IgD-negative memory B cell (primary cell): ENCODE data around the gene PRKCE. TPM values are rescaled to one million over a fixed set of nuclear protein-coding genes. Genes with fewer than 3 reads are reported as not detected.

ENCODE experiments used
- H3K27ac Mint-ChIP-seq, 3 donors: one replicate each; pipeline ENCODE4 v1.8.0; 2020 to 2022; ENCODE audit warnings: mild to moderate bottlenecking in 3 of 3, mixed read lengths in 3 of 3, moderate library complexity in 1 of 3
- H3K27me3 Mint-ChIP-seq: one replicate; pipeline ENCODE4 v1.8.0; 2021; ENCODE audit warnings: mixed read lengths
- H3K36me3 Mint-ChIP-seq: one replicate; pipeline ENCODE4 v1.8.0; 2020; ENCODE audit warnings: mild to moderate bottlenecking, mixed read lengths
- H3K4me1 Mint-ChIP-seq, 3 donors: one replicate each; pipeline ENCODE4 v1.8.0; 2020 to 2022; ENCODE audit warnings: mixed read lengths in 3 of 3, mild to moderate bottlenecking in 1 of 3
- H3K4me3 Mint-ChIP-seq, 4 donors: one replicate each; pipeline ENCODE4 v1.8.0; 2020 to 2022; ENCODE audit warnings: mild to moderate bottlenecking in 4 of 4, mixed read lengths in 4 of 4, moderate library complexity in 3 of 4
- H3K9me3 Mint-ChIP-seq, 3 donors: one replicate each; pipeline ENCODE4 v1.8.0; 2020 to 2021; ENCODE audit warnings: mixed read lengths in 3 of 3, mild to moderate bottlenecking in 1 of 3
- polyA plus RNA-seq: library from polyadenylated mRNA; unstranded; fragments of 300-500 nt; fragmentation: Illumina TruSeq; gene quantifications from one replicate; pipeline ENCODE4 v1.2.3, GENCODE V29; 2021

The PRKCE gene
- polyA plus RNA-seq, 1 donor from 2014 or later: 12.7 TPM

DNA sequence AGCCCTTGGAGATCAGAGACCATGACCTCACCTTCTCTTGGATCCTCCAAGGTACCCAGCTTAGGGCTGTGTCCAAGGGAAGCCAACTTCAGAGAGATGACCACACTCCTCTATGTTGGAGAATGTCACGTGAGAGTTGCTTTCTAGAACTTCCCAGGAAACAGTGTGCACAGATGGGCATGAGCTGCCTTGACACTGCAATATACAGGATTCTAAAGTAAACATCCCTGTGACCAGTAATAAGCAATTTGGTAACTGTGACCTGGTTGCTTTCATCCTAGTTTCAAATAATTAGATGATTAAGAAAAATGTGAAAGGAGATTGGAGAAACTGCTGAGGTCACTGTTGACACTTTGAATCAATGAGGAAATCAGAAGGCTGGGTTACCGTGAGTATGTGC lies 464.7 kb downstream of the PRKCE start:
- no peaks in the 10 kb centered on the region for H3K9me3 Mint-ChIP-seq
- H3K36me3 Mint-ChIP-seq: peaks cover 26% of the 10 kb centered on the region

DNA sequence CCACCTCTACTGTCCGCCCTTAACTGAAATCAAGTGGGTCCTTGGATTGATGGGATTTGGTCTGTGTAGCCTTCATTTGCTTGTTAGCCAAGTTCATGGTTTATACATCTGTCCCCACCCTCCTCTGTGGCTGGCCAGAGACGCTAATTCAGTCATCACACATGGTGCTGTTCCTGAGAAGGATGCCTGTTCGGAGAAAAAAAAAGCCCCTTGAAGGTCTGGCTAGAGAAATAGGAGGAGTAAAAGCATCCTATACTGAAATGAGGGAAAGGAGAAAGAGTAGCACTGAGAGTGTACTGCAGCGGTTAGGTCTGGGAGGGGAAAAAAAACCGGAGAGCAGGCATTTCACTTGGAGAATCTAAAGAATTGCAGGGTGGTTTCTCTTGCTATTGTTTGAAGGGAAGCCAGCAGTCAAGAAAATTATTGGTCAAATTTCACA lies 465.1 kb downstream of the PRKCE start:
- Mint-ChIP-seq H3K36me3 (peaks cover 26% of the 10 kb centered on the region), H3K9me3 (no peaks in the 10 kb centered on the region), H3K27ac (no peak overlapping the region), H3K4me1 (no peaks in the 10 kb centered on the region), H3K4me3 (peak overlapping the region in 1 of 4 donors; percentile 17), H3K27me3 (peaks cover 1% of the 10 kb centered on the region)

More for the DNA sequence above, 464.7 kb downstream of the PRKCE start:
- Mint-ChIP-seq H3K27ac (no peak overlapping the region), H3K4me3 (no peak overlapping the region), H3K4me1 (no peaks in the 10 kb centered on the region), H3K27me3 (peaks cover 1% of the 10 kb centered on the region)

DNA sequence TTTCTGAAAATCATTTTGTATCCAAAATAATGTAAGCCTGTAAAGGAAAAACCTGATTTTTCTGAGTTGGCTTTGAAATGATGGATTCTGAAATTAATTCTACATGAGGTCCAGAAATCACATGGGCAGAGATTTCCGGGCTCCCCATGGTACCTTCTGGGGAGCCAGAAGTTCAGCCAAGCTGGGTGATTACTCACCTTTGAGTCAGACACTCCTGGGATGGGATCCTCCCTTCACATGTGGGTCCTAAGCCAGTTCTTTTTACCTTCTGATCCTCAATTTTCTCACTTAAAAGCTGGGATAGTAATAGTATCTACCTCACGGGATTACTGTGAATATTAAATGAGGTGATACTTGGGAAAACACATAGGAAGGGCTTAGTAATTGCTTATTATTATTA lies 465.9 kb downstream of the PRKCE start:
- Mint-ChIP-seq H3K9me3 (no peaks in the 10 kb centered on the region), H3K27ac (no peak overlapping the region), H3K4me1 (no peaks in the 10 kb centered on the region), H3K4me3 (no peak overlapping the region), H3K27me3 (peaks cover 1% of the 10 kb centered on the region), H3K36me3 (peaks cover 23% of the 10 kb centered on the region)

DNA sequence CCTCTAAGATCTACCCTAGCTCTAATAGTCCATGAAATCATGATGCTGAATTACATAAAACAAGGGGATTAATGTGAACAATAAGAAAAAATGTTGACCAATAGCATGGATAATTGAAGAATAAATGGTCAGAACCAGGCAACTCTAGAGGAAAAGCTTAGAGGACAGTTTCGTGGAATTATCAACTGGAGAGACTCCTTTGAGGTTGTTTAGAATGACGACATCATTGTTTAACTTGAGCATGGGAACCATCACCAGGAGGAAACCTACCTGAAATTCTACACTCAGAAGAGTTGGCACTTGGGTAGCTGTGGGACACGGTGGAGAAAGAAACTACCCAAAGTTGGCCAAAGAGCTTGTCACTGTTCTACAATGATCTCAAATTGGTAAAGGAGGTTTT lies 466.5 kb downstream of the PRKCE start:
- Mint-ChIP-seq H3K27me3 (peaks cover 1% of the 10 kb centered on the region), H3K27ac (no peak overlapping the region), H3K4me1 (no peaks in the 10 kb centered on the region), H3K36me3 (peaks cover 19% of the 10 kb centered on the region), H3K9me3 (no peaks in the 10 kb centered on the region), H3K4me3 (no peak overlapping the region)

DNA sequence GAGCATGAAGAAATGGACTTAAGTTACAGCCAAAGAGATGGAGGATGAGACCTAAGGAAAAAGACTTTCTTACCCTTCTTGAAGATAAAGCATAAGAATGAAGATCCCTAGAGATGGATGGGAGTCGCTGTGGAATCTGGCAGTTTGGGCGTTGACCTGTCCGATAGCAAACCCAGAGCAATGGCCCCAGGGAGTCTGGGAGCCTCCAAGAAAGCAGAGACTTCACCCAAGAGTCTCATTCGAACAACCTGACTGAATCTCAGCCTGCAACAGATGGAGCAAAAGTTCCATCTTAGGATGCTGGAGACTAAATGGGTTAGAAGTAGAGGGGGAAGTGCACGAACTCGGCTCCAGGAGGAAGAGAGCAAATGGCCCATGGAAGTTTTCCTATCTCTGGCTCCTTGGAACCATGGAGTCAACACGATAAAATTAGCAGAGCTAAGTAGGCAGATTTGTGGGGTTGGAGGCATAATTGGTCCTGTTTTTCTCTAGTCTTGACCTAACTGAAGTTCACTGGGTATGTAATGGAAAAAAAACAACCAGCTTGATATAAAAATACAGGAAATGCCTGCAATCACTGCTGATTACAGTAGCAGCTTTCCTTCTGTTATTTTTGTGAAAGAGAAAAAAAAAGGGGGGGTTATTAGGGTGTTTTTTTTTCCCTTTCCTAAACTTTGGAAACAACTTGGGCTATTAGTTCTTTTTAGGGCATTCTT lies 467.3 kb downstream of the PRKCE start:
- H3K27me3 Mint-ChIP-seq: peaks cover 1% of the 10 kb centered on the region
- no peak overlapping the region for H3K27ac Mint-ChIP-seq
- no peak overlapping the region for H3K4me3 Mint-ChIP-seq
- no peaks in the 10 kb centered on the region for H3K9me3 Mint-ChIP-seq
- peaks cover 16% of the 10 kb centered on the region for H3K36me3 Mint-ChIP-seq
- no peaks in the 10 kb centered on the region for H3K4me1 Mint-ChIP-seq

DNA sequence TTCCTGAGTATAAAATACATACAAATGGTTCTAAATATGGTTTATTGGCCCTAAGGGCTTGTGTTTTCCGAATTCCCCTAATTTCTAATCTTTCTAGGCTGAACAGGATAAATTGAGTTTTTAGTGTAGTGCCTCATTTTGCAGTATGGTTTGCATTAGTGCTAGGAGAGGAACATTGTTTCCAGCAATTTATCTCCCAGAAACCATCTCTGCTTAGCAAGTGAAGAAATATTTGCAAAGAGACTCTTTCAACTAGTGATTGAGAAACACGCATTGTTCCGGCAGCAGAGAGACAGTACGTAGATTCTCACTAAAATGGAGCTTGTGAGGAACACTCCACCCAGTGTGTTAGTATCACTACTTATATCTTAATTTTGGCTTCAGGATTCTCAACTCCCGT lies 468.0 kb downstream of the PRKCE start:
- peaks cover 1% of the 10 kb centered on the region for H3K27me3 Mint-ChIP-seq
- H3K4me1 Mint-ChIP-seq: no peaks in the 10 kb centered on the region
- peaks cover 16% of the 10 kb centered on the region for H3K36me3 Mint-ChIP-seq
- no peak overlapping the region for H3K4me3 Mint-ChIP-seq
- no peaks in the 10 kb centered on the region for H3K9me3 Mint-ChIP-seq
- H3K27ac Mint-ChIP-seq: no peak overlapping the region

DNA sequence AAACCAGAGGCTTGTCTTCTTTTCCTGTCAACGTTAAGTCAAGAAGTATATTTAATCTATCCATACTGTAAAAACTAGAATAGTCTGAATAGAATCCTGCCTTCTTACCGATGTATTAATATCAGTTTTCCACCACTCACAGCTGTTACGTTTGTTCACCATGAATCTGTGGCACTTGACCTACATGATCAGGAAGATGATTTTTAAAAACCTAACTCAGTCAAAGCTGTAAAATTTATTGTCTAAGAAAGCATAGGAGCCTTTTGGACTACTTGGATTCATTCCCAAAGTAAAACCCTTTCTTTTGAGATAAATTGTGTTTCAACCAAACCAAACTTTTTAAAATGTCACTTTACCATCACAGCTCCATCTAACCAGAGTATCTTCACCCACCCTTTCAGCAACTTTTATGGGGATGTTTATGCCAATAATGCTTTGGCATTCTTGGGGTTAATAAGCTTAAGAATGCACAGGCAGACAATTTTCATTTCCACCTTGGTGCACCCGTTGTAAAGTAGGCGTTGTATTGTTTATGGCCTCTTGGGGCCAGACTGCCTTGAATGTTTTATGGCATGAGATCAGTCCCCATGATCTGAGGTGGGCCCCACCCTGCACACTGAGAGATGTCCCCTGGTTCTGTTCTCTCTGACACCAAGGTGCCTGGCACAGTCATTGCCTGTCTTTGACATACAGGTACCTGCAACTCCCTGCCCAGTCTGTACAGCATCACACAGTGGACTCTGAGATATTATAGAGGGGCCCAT lies 469.5 kb downstream of the PRKCE start:
- Mint-ChIP-seq H3K27ac (no peak overlapping the region), H3K27me3 (peaks cover 1% of the 10 kb centered on the region), H3K9me3 (no peaks in the 10 kb centered on the region), H3K4me3 (no peak overlapping the region), H3K4me1 (no peaks in the 10 kb centered on the region), H3K36me3 (peaks cover 14% of the 10 kb centered on the region)

DNA sequence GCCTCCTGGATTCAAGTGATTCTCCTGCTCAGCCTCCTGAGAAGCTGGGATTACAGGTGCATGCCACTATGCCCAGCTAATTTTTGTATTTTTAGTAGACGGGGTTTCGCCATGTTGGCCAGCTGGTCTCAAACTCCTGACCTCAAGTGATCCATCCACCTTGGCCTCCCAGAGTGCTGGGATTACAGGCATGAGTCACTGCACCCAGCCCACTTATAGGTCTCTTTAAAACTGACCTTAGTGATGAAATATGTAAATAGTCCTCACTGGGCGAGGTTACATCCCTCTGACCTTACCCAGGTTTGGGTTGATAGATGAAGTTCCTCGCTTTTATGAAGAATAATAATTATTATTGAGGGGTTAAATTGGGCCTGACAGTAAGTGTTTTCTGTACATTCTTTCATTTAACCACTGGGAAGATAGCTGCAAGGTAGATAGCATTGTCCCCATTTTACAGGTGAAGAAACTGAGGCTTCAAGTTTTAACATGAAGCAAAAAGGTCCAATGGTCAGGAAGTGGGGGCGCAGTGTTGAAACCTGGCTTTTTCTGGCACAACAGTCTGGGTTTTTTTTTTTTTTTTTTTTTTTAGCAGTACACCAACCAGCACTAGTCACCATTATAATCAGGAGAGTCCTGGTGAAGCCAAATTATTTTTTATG lies 471.0 kb downstream of the PRKCE start:
- Mint-ChIP-seq H3K36me3 (peaks cover 15% of the 10 kb centered on the region), H3K4me3 (no peak overlapping the region), H3K27me3 (no peaks in the 10 kb centered on the region), H3K9me3 (no peaks in the 10 kb centered on the region), H3K4me1 (no peaks in the 10 kb centered on the region), H3K27ac (no peak overlapping the region)

DNA sequence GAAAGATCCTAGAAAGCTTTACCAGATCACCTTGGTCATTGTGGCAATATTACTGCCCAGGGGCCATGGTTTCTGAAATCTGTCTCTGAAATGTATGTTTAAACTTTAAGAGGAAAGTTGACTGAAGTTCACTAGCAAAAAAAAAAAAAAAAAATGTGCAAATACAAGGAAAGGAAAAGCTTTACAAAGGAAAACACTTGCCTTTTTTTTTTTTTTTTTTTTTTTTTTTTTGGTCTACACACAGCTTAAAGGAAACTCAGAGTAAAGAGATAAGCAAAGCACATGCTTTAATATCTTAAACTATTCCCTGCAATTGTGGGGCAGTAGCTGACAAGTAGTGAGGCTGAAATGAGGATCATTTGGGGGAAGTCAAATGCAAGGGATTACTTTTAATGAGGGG lies 471.5 kb downstream of the PRKCE start:
- Mint-ChIP-seq H3K27ac (no peak overlapping the region), H3K4me1 (no peaks in the 10 kb centered on the region), H3K9me3 (no peaks in the 10 kb centered on the region), H3K4me3 (no peak overlapping the region), H3K36me3 (peaks cover 14% of the 10 kb centered on the region), H3K27me3 (no peaks in the 10 kb centered on the region)

DNA sequence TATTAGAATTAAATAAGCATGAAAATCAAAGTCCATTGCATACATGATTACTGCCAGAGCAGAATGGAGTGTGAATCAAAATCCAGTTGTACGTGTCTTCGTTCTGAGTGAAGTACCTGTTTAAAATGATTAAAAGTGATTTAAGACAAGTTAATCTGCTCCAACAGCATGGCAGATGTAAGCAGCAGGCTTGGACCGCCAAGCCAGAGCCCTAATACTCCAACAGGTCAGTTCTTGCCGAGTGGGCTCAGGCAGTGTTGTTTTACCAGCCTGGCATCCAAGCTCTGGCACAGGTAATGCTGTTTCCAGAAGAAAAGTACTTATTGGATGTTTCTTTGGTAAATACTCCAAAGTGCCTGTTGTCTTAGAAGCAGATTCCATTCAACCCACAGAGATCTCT lies 474.3 kb downstream of the PRKCE start:
- Mint-ChIP-seq H3K36me3 (peaks cover 7% of the 10 kb centered on the region), H3K4me1 (no peaks in the 10 kb centered on the region), H3K4me3 (no peak overlapping the region)

DNA sequence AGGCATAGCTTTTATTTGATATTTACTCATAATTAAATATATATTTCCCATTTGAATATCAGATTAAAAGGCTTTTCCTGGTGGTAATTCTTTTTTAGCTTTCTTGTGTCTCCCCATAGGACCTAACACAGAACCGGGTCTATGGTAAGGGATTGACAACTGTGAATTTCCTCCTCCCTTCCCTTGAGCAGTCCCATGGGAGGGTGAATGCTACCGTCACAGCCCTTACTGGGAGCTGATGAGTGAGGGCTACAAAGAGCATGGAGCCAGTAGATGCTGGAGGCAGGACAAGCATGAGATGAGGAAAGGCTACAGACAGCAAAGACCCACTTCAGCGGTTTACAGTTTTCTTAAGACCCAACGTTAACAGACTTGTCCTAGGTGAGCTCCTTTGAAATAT lies 475.1 kb downstream of the PRKCE start:
- Mint-ChIP-seq H3K4me1 (no peaks in the 10 kb centered on the region), H3K27me3 (no peaks in the 10 kb centered on the region), H3K27ac (no peak overlapping the region), H3K9me3 (no peaks in the 10 kb centered on the region), H3K36me3 (peaks cover 7% of the 10 kb centered on the region), H3K4me3 (no peak overlapping the region)

More for the DNA sequence above, 474.3 kb downstream of the PRKCE start:
- H3K27ac Mint-ChIP-seq: no peak overlapping the region
- H3K27me3 Mint-ChIP-seq: no peaks in the 10 kb centered on the region
- H3K9me3 Mint-ChIP-seq: no peaks in the 10 kb centered on the region

DNA sequence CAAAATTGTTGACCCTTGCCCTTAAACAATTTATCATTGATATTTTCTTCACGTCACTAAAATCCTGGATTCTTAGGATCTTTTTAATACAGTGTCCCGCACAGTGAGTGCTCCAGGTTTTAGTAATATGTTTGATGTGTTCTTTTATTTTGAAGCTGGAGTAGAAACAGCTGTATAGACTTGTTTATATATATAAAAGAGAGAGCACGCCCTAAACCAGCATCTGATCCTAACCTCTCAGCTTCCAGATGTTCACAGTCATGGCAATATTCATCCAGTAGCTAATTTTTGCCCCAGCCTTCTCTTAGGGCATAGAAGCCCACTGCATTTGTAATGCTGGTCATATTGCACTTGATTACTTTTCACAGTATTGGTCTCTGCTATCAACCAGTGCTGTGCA lies 475.7 kb downstream of the PRKCE start:
- Mint-ChIP-seq H3K4me3 (no peak overlapping the region), H3K36me3 (peaks cover 9% of the 10 kb centered on the region), H3K4me1 (no peaks in the 10 kb centered on the region), H3K9me3 (no peaks in the 10 kb centered on the region), H3K27me3 (no peaks in the 10 kb centered on the region), H3K27ac (no peak overlapping the region)

DNA sequence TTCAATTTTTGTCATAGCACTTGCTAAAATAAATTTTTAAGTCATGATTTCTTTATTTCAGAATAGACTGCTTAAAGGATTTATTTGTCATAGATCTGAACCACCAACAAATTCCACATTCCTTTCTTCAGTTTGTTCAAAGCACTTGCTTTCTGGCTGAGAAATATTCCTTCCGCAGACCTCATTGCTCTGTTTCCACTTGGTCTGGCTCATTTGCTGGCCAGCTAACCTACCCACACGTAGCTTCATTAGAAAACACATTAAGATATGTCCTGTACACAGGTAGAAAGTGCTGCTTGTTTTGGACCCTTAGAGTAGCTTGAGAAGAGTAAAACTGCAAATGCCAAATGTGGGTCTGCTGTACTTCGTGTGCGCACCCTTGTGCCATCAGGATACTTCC lies 479.0 kb downstream of the PRKCE start:
- Mint-ChIP-seq H3K9me3 (no peaks in the 10 kb centered on the region), H3K27me3 (no peaks in the 10 kb centered on the region), H3K4me1 (no peaks in the 10 kb centered on the region), H3K27ac (no peak overlapping the region), H3K4me3 (no peak overlapping the region), H3K36me3 (peaks cover 12% of the 10 kb centered on the region)

DNA sequence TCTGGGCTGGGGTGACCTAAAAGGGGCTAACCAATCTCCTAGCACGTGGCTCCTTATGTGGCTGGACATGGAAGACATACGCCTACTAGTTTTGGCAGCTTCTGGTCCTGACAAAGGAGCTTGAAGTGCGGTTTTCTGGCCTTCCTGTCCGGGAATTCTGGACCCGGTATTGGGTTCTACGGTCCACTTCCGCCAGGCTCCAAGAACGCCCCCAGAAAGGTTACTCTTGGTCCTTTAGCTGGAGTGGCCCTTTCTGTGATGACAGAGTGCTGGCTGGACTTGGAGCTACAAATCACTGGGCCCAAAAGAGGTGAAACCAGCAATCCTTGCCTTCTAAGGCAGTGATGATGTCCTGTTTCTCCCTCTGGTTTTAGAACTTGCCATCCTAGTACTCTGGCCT lies 481.5 kb downstream of the PRKCE start:
- Mint-ChIP-seq H3K27me3 (no peaks in the 10 kb centered on the region), H3K4me1 (no peaks in the 10 kb centered on the region), H3K27ac (no peak overlapping the region), H3K9me3 (no peaks in the 10 kb centered on the region), H3K4me3 (no peak overlapping the region), H3K36me3 (peaks cover 9% of the 10 kb centered on the region)

DNA sequence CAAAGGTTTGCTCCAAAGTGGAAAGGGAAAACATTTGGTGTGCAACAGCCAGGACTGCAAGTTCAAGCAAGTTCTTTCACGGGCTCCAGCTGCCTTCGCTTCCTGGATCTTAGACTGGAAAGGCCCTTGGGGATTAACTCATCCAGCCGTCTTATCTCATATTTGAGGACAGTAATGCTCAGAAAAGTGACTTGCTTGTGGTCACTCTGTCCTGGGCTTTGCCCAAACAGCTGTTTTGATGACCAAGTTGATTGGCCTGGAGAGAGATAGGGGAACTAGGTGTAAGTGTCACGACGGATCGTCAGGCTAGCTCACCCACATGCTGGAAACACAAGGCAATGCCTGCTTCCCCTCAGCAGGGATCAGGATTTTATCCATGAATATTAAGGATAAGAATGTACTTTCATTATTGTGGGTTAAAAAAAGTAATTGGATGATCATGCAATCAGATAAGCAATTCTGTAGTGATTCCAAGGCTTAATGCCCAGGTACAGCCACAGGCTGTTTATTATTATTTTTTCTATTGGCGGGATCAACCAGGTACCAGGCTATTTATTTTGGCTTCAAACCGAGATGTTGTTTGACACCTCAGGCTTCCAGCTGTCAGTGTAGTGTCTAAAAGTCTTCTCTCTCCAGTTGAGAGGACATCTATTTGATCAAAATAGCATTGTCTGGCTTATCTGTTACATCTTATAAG lies 483.2 kb downstream of the PRKCE start:
- Mint-ChIP-seq H3K4me1 (no peaks in the 10 kb centered on the region), H3K27me3 (no peaks in the 10 kb centered on the region), H3K9me3 (no peaks in the 10 kb centered on the region), H3K27ac (no peak overlapping the region), H3K36me3 (peaks cover 8% of the 10 kb centered on the region), H3K4me3 (no peak overlapping the region)
